Mammary epithelial cell (primary cell): Measurements from ENCODE around the gene ZBTB17.
"Not testable (repeated sequence)": the region's sequence is repeated elsewhere in the genome, so short reads cannot be mapped to it uniquely, and the experiment has no call there.

ENCODE experiments used
- EZH2 ChIP-seq: IDR thresholded peaks from 2 replicates; pipeline ENCODE4 v1.6.1; 2012; ENCODE audit warnings: low read length, inconsistent platforms, borderline replicate concordance
- TF ChIP-seq, protein P1 (sequence below), 2 donors: IDR thresholded peaks in 1 of 2; conservative IDR thresholded peaks in 1 of 2; 2 replicates each; pipeline ENCODE4 v1.5.1; 2011 to 2012; ENCODE audit warnings: inconsistent platforms in 2 of 2, low read length in 2 of 2, mild to moderate bottlenecking in 2 of 2, control low read depth in 1 of 2, low read depth in 1 of 2; ENCODE audit not compliant: insufficient read depth in 1 of 2; ENCODE audit errors: extremely low read depth in 1 of 2

DNA sequence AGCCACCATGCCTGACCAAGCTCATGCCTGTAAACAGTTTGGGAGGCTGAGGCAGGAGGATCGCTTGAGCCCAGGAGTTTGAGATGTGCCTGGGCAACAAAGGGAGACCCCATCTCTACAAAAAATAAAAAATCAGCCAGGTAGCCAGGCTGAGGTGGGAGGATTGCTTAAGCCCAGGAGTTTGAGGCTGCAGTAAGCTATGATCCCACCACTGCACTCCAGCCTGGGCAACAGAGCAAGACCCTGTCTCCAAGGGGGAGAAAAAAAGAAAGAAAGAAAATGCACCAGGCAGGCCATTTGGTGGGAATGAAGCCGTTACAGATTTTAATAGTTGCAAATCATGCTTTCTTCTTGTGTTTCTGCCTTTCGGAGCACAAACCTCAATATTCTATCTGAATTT, 62.3 kb downstream of the ZBTB17 start:
- TF ChIP-seq, protein P1, sequence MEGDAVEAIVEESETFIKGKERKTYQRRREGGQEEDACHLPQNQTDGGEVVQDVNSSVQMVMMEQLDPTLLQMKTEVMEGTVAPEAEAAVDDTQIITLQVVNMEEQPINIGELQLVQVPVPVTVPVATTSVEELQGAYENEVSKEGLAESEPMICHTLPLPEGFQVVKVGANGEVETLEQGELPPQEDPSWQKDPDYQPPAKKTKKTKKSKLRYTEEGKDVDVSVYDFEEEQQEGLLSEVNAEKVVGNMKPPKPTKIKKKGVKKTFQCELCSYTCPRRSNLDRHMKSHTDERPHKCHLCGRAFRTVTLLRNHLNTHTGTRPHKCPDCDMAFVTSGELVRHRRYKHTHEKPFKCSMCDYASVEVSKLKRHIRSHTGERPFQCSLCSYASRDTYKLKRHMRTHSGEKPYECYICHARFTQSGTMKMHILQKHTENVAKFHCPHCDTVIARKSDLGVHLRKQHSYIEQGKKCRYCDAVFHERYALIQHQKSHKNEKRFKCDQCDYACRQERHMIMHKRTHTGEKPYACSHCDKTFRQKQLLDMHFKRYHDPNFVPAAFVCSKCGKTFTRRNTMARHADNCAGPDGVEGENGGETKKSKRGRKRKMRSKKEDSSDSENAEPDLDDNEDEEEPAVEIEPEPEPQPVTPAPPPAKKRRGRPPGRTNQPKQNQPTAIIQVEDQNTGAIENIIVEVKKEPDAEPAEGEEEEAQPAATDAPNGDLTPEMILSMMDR (conservative IDR thresholded peaks at IDR 0.05 in 1 of 2, IDR thresholded peaks at IDR 0.05 in 1 of 2; ENCODE audit: extremely low read depth in 1 of 2, insufficient read depth in 1 of 2, low read depth in 1 of 2, low read length in 2 of 2): not testable (repeated sequence)
- TF ChIP-seq EZH2: not testable (repeated sequence)
